Measurements from ENCODE around the gene MANSC1.

The MANSC1 gene

DNA sequence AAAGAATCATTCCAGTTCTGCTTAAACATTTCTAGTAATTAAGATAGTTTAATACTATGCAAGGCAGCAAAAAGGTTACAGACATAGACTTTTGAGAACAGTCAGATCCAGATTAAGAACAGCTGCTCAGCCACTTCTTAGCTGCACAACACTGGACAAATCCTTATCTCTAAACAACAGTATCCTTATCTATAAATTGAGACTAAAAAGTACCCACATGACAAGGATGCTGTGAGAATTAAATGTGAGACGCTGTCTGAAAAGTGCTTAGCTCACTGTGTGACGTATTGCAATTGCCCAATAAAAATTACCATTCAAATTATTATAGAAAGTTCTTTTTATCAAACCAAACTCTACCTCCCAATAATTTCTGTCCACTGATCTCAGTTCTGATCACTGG is 42.4 kb upstream of the MANSC1 start:
- TF ChIP-seq ZFX (IDR thresholded peaks at IDR 0.05) = no peak
- TF ChIP-seq, protein P1, sequence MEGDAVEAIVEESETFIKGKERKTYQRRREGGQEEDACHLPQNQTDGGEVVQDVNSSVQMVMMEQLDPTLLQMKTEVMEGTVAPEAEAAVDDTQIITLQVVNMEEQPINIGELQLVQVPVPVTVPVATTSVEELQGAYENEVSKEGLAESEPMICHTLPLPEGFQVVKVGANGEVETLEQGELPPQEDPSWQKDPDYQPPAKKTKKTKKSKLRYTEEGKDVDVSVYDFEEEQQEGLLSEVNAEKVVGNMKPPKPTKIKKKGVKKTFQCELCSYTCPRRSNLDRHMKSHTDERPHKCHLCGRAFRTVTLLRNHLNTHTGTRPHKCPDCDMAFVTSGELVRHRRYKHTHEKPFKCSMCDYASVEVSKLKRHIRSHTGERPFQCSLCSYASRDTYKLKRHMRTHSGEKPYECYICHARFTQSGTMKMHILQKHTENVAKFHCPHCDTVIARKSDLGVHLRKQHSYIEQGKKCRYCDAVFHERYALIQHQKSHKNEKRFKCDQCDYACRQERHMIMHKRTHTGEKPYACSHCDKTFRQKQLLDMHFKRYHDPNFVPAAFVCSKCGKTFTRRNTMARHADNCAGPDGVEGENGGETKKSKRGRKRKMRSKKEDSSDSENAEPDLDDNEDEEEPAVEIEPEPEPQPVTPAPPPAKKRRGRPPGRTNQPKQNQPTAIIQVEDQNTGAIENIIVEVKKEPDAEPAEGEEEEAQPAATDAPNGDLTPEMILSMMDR (conservative IDR thresholded peaks at IDR 0.05) = no peak
- no peak overlapping the region for H3K27ac ChIP-seq

DNA sequence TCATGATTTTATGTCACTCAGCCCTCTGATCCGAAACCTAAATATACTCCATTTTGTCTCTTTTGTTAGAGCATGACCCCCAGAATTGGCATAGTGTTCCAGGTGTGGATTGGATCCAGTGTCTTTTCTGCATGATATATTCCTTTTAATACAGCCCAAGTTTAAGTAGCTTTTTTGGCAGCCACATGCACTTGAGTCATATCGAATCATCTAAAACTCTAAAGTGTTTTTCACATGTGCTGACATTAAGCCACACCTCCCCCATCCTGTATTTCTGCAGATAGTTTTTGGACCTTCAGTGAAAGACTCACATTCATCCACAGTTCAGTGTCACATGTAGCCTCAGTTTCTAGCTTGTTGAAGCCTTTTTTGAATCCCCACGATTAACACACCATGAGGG is 37.5 kb upstream of the MANSC1 start:
- TF ChIP-seq, protein P1 (conservative IDR thresholded peaks at IDR 0.05) = no peak
- TF ChIP-seq ZFX (IDR thresholded peaks at IDR 0.05) = no peak
- no peak overlapping the region for H3K27ac ChIP-seq

DNA sequence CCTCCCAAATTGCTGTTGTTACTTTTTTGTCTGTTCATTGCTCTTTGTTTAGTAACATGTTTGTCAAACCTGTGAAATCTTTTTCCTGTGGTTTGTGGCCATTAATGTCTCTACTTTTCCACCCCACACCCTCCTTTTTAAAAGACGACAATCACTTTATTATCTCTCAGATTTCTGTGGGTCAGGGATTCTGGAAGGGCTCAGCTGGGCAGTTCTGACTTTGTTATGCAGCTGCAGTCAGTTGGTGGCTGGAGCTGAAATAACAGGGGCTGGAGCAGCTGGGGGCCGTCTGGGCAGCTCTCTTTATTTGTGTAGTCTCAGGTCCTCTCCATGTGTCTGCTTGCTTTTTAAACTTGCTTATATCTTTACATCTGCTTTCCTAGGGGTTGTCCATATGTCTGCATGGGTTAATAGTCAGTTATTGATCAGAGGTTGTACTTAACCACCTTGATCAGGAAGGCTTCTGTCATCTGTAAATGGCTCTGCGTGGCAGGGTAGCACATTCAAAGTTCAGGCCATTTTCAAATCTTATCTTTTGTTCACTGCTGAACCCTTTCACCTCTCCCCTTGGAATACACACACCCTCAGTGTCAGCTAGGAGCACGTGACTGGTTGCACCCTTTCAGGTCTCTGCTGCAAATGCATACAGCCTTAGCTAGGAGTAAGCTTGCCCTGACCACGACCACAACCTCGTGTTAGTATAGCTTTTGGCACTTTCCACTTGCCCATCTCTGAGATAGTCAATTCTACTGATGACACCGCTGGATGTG is 34.7 kb upstream of the MANSC1 start:
- no peak overlapping the region; the same call in 1 of the 2 replicates for H3K27ac ChIP-seq
- no peak for TF ChIP-seq ZFX (IDR thresholded peaks at IDR 0.05)
- TF ChIP-seq, protein P1 (conservative IDR thresholded peaks at IDR 0.05) = no peak

DNA sequence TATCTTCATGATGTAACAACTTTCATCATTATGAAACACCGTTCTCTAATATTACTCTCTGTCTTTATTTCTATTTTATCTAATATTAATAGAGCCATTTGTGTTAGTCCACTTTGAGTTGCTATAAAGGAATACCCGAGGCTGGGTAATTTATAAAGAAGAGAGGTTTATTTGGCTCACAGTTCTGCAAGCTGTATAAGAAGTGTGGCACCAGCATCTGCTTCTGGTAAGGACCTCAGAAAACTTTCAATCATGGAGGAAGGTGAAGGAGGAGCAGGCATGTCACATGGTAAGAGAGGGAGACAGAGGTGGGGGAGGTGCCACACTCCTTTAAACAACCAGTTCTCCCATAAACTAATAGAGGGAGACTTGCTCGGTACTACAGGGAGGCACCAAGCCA is 31.9 kb upstream of the MANSC1 start:
- H3K27ac ChIP-seq = no peak overlapping the region
- TF ChIP-seq, protein P1 (conservative IDR thresholded peaks at IDR 0.05) = no peak
- TF ChIP-seq ZFX (IDR thresholded peaks at IDR 0.05) = no peak

DNA sequence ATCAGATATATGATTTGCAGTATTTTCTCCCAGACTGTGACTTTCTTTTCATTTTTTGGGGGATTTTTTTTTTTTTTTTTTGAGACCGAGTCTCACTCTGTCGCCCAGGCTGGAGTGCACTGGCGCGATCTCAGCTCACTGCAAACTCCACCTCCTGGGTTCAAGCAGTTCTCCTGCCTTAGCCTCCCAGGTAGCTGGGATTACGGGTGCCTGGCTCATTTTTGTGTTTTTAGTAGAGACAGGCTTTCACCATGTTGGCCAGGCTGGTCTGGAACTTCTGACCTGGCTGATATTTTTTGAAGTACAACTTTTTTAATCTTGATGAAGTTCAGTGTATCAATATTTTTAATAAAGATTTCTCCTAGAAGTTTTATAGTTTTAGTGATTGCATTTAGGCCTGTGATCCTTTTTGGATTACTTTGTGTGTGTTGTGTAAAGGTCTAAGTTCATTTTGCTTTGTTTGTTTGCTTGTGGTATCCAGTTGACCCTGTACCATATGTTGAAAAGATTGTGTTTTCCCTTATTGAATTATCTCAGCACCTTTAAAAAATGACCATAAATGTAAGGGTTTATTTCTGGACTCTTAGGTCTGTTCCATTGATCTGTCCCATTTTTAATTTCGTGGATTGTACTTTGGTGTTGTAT is 31.0 kb upstream of the MANSC1 start:
- no peak overlapping the region for H3K27ac ChIP-seq
- TF ChIP-seq ZFX (IDR thresholded peaks at IDR 0.05) = no peak
- TF ChIP-seq, protein P1 (conservative IDR thresholded peaks at IDR 0.05) = no peak

DNA sequence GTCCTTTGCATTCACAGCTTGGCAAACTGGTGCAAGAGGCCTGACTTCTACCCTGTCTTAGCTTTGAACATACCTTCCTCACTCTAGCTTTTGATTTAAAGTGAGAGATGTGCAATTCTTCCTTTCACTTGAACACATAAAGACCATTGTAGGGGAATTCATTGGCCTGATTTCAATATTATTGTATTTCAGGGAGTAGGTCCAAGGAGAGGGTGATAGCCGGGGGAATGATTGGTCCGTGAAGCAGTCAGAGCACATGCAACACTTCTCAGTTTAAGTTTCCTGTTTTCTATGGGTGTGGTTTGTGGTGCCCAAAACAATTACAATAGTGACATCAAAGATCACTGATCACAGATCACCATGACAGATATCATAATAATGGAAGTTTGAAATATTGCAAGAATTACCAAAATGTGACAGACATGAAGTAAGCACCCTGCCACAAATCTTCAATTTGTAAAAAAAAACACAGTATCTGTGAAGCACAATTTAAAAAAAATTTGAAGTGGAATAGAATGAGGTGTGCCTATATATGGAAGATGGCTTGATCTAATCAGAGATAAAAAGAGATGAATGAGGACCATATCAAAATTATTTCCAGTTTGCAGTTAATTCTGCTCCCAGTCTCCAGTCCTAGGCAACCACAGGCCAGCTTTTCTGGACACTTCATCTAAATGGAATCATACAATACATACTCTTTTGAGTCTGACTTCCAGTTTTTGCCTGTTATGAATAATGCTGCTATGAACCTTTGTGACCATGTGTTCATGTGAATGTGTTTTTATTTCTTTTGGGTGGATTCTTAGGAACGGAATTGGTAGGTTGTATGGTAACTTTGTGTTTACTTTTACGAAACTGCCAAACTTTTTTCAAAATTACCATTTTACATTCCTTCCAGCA is 30.0 kb upstream of the MANSC1 start:
- TF ChIP-seq, protein P1 (conservative IDR thresholded peaks at IDR 0.05) = no peak
- no peak for TF ChIP-seq ZFX (IDR thresholded peaks at IDR 0.05)

More for the DNA sequence above, 30.0 kb upstream of the MANSC1 start:
- no peak overlapping the region for H3K27ac ChIP-seq
